GM21529 (cell line): ENCODE measurements around the gene FAXDC2.

Experiments used
- ATAC-seq: cut with Tn5 transposase; IDR thresholded peaks from one replicate; pipeline ENCODE4 v1.9.1; 2021; ENCODE audit not compliant: unreplicated experiment

Gene FAXDC2

DNA sequence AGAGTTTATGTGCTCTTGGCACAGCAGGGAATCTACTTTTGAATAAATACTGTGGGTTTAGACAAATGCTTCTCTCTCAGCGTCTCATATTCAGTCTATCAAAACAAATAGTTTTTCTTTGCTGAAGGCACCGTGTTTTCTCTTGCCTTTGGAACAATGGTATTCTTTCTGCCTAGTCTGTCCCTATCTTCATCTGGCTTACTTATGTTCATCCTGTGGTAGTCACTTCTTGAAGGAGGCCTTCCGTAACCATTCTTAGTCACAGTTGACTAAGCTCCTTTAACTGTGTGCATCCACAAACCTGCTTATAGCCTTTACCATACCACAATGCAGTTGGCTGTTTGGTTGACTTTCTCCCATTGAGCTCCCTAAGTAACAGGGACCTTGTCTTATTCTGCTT, 49.3 kb downstream of the FAXDC2 start:
- no peak for ATAC-seq

DNA sequence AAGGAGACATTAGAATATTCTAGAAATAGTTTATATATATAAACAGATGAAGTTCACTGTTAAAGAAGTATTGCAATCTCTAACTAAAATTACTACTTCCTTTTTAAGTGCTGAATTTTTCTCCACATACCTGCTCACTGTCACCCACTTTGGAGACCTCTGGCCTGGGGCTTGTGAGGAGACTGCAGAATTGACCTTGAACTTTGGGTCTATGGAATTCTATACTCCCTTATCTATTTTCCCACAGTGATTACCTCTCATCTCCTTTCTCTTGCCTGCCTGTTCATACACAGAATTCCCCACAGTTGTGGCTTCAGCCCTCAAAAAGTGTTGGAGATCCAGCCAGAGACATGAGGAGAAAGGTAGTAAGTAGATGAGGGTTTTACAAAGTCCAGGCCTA, 49.8 kb downstream of the FAXDC2 start:
- ATAC-seq: no peak

DNA sequence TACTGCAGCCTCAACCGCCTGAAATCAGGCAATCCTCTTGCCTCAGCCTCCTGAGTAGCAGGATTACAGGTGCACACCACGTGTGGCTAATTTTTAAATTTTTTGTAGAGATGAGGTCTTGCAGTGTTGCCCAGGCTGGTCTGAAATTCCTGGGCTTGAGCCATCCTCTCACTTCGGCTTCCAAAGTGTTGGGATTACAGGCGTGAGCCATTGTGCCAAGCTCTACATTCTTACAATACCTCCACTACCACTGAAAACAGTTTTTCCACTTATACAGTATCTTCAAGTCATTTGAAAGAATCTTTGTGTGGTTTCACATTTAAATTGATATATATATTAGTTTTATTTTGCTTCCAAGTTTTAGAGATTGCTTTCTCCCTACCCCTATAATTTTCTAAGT, 52.6 kb downstream of the FAXDC2 start:
- no peak for ATAC-seq

DNA sequence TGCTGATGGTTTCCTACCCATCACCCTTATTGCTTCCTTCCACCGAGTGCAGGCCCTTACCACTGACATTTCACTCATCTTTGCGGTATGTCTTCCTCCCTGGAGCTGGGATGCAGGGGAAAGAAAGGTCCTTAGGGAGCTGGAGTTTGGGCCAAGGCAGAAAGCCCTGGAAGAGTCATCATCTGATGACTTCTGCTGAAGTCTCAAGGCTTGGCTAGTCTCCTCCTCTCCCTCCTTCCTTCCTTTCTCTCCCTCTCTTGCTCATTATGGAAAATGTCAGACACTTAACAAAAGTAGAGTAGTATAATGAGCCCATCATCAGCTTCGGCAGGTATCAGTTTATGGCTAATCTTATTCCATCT, 55.2 kb downstream of the FAXDC2 start:
- no peak for ATAC-seq

DNA sequence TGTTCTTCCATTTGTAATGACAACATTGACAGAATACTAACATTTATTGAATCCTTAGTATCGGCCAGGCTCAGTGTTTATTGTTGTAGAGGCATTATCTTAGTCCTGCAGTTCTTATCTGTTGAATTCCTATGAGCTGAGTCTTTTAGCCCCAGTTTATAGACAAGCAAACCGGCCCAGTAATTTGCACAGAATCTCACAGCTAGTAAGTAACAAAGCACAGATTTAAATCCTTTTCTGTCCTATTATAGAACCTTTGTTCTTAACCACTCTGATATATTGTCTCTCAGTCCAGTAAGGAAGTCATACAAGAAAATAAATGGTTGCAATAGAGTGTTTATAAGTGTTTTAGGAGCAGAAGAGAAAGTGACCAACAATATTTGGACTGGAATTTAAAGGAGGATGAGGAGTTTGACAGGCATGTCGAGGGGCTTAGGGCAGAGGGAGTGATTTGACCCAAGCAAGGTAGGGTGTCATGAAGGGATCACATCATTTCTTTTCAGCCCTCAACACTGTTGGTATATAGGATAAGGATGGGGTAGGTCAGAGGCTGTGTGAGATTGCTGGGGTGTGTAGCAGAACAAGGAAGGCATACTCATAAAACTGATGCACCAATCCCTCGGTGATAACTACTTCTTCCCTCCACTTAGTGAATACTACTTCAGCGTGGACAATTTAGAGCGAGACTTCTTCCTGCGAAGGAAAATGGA, 55.7 kb downstream of the FAXDC2 start:
- no peak for ATAC-seq

DNA sequence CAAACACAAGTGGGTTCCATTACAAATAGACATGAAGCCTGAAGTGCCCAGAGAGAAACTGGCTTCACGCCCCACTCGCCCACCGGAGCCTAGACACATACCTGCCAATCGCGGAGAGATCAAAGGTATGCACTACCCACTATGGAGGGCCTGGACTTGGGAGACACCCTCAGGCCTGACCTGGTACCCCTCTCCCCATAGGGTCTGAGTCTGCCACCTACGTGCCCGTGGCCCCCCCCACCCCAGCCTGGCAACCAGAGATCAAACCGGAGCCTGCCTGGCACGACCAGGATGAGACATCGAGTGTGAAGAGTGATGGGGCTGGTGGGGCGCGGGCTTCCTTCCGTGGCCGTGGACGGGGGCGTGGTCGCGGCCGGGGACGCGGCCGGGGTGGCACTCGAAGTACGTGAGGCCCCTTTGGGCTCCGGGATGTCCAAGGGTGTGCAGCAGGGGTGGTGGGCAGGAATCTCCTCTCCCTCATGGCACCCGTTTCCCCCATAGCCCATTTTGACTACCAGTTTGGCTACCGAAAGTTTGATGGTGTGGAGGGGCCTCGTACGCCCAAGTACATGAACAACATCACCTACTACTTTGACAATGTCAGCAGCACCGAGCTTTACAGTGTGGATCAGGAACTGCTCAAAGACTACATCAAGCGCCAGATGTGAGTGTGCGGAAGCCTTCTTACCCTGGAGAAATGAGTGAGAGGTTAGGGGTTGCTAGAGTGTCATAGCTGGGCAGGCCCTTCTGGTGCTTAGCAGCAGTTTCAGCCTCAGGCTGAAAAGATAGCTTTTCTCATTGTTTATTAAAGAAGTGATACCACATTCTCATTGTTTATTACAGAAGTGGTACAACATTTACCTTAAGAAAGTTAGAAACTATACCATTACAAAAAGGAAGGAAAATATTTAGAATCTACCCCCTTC, 56.5 kb downstream of the FAXDC2 start:
- ATAC-seq: no peak

DNA sequence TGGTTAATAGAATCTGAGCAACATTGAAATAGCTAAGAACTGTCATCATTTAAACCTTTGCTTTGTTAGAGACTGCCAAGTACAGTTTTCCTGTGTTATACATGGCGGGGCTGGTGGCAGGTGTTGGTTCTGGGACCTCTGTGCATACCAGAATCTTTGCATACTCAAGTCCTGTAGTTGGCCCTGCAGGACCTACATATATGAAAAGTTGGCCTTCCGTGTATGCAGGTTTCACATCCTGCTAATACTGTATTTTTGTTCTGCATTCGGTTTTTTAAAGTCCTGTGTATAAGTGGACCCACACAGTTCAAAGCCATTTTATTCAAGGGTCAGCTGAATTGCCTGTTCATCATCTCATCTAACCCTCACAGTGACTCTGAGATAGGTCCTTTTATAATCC, 58.9 kb downstream of the FAXDC2 start:
- peak; percentile 86 for ATAC-seq

DNA sequence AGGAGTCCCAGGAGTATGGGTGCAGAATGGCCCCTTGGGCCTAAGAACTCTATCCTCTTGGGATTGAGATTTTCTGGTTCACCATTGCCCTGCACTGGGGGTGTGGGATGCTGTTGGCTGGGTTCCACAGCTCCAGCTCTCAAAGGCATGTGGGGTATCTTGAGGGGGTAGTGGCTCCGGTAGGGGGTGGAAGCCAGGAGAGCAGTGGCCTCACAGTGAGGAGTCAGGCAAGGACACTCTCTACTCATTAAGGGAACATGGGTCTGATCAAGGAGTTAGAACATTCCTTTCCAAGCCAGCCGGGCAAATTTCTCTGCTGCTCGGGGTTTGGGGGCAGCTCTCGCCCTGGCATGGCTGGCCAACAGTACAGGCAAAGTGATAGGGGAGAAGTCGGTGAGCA, 62.2 kb downstream of the FAXDC2 start:
- no peak for ATAC-seq

DNA sequence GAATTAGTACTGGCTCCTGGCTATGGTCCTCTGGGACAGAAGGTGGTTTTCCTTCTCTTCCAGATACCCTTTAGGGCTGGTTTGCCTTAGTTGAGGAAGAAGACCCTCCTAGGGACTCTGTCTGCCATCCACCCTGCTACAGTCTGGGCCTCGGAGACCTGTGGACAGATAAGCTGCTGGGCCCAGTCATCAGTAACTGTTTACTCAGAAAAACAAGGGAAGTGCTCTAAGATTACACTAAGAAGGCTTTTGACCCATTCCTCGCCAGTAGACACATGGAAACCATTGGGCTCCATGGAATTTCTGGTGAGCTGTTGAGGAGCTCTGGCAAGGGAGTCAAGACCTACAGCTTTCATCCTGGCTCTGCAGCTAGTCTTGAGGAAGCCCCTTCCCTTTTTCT, 64.0 kb downstream of the FAXDC2 start:
- no peak for ATAC-seq

DNA sequence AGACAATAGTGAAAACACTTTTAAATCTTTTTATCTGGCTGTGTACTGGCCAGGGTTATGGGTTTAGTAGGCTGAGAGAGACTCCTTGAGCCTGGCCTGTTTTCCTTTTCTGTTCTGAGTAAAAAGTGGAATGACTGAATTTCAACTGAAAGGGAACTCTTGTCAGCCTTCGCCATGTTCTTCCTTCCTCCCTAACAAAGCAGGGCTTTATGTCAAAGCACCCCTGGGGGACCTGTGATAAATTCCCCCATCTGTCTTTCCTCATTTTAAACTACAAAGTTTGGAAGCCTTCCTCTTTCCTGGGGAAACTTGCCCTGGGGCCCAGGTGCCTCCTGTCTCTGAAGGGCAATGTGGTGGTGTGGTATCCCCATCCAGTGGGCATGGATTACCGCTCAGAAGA, 65.5 kb downstream of the FAXDC2 start:
- no peak for ATAC-seq

DNA sequence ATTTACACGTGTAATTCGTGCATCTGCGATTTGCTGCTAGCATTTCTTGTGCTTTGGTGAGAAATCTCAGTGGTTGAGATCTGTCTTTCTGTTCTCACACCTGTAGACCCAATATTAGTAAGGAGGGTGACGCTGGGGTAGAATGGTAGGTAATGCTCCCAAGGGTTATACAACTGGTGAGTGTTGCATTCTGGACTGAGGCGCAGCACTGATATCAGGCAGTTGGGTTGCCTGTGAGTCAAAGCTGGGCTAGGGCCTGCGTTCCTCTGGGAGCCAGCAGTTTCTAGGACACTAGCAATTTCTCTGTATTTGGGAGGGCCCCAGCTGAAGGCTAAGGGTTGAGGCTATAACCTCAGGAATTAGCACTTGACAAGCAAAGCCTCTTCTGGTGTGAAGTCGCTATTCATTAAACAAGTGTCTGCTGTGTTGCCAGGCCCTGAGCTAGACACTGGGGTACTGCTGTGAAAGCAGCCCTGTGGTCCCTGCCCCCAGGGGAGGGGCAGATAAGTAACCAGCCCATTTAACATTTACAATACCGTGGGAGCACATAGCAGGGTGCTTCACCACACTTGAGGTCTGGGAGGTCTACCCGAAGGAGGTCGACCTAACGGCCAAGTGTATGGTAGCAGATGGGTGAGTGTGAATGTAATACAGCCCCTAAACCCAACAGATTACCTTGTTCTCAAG, 66.5 kb downstream of the FAXDC2 start:
- ATAC-seq: peak; percentile 53

DNA sequence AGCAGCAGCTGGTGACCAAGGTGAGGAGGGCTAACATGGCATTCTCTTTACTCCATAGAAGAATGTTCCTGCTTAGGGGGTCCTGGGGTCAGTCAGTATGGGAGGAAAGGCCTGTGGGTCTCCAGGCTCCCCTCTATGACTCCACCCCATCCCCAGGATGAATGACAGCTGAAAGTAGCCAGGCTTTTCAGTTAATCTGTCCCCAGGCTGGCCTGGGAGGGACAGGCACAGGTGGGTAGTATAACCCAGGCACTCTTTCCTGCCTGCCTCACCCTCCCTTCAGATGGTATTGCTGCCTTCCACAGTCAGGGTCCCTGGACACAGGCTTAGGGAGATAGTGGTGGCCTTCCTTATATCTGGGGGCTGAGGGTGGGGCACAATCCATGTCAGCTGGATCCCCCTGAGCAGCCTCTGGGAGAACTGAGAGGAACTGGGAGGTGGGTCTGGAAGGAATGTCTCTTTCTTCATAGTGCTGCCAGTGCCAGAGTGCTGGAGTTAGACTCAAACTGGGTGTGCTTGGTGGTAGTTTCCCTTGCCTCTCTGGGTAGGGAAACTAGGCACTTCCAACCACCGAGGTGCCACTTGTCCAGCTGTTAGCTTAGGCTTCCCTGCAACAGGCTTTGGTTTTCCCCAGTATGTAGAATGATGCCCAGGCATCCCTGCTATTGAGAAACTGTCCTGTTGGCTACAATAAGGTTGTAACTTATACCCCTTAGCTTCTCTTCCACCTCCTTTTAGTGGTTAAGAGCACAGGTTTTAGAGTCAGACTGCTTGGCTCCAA, 67.4 kb downstream of the FAXDC2 start:
- peak; percentile 8 for ATAC-seq

DNA sequence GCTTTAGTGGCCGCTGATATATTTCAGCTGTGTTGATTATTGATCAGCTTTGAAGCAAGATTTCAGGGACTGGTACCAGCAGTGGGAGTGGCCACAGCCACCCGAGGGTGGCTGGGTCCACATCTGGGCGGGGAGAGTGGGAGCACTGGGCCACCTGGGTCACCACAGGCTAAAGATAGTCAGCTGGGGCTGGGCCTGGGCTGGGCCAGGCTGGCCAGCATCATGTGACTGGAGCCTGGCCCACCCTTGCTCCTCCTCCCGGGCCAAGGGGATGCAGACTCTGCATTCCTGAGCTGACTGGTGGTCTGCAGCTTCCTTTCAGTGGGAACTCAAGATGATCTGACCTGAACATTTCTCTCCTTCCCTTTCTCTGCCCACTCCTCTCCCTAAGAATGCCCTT, 68.1 kb downstream of the FAXDC2 start:
- ATAC-seq: no peak

DNA sequence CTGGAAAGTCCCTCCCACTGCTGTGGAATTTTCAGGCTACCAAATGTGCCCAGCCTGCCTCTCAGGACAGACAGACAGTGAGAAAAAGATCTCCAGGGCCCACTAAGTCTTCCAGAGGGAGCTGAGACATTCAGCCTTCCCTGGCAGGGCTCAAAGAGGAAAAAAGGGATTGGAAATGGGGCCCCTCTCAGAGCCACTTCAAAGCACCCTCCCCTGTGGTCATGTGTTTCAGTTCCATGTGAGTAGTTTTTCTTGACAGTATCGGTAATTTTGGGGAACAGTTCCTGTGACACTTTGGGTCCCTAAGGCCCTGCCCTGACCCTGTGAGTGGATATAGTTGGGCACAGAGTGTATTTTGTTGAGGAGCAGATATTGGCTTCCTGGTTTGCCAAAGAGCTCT, 70.3 kb downstream of the FAXDC2 start:
- peak; percentile 45 for ATAC-seq

DNA sequence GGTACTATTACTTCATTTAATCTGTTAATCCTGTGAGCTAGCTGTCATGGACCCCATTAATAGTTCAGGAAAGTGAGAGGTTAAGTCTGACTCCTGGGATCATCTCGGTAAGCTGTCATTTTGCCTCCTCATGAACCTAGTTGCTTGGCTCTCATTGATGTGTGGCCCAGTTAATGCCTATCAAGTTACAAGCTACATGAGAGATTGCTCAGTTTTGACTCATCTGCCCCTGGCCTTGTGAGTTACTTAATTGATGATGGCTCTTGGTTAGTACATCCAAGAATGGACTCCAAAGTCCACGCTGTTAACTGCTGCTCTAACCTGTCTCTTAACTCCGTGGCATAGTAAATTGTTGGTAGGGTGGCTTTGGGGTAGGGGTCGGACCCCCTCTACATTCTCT, 71.3 kb downstream of the FAXDC2 start:
- ATAC-seq: no peak

DNA sequence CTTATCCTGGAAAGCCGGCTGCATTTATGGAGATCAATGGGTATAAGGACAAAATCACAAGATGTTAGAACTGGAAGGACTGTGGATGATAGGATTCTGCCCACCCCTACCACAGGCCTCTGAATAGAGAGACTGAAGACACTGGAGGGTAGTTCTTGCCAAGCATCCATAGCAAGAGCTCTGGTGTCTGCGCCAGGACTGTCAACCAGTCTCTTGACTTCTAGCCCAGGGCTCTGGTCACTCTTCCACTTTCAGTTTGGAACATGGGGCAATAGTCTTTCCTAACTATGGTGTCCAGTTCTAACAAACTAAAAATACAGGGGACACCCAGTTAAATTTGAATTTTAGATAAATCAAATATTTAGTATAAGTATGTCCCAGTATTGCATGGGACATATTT, 71.9 kb downstream of the FAXDC2 start:
- no peak for ATAC-seq

DNA sequence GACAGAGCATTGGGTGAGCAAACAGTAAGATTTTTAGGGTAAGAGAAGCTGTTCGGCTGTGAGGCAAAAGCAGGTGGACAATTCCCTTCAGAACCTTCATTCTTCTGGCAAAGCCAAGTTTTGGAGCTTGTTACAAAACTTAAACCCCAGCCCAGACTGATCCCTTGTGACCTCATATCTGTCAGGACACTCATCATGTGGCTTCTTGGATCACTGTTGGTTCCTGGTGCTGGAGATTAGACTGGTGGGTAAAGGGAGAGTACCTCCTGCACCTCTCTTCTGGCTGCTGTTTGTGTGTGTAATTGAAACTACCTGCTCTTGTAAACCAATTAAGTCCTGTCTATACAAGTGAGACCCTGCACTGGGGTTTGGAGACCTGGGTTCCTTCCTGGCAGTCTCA, 74.2 kb downstream of the FAXDC2 start:
- no peak for ATAC-seq

DNA sequence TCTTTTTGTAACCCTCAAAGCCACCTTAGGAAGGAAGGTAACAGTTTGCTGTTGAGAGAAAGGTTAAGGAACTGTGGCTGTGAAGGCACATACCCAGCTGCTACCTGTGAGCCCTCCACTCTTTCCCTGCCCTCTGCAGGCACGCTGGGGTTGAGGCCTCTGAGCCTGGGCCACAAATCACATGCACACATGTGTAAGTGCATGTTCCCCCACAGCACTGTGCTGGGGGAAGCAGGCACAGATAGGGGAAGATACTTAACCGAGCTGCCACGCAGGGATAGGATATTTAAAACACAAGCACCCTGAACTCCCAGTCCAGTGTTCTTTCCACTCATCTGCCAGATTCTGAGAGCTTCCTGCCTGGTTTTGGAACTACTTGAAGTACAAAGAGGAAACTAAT, 77.1 kb downstream of the FAXDC2 start:
- ATAC-seq: no peak

DNA sequence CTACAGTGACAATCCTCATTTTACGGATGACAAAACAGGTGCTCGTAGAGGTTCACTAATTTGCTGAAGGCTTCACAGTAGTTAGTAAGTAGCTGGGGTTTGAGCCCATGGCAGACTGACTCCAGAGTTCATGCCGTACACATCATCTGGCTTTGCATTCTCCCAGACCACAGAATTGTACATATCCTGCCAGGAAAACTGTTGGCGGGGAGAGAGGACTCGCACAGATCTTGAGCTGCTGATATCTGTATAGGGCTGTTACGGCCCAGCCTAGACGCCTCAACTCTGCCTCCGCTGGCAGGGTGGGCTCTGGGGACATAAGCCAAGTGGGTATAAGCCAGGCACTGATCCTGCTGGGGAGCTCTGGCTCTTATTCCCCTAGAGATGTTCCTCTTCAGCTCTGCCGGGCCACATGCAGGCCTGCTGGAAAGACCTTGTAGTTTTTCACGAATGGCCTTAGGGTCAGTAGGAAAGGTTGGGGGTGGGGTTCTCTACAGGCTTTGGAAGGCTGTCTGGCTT, 79.0 kb downstream of the FAXDC2 start:
- no peak for ATAC-seq

DNA sequence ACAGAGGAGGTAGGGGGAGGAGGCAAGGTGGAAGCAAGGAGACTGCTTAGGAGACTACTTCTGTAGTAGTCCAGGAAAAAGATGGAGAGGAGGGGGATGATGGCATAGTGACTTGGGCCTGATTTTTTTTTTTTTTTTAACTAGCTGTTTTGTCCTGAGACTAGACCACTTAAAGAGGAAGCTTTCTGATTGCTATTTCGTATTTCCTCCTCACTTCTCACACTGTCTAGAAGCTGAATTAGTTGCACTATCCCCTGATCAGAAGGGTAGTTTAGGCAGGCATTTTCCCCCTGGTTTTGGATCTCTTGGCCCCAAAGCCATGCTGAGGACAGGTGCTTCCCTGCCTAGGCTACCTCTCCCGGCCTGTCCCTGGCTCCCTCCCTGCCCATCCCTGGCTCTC, 80.3 kb downstream of the FAXDC2 start:
- no peak for ATAC-seq
